Esophagus muscularis mucosa (tissue), 3 donors: ENCODE measurements around the gene CARS1.

Source experiments
- CTCF ChIP-seq, 3 experiments: fragments of 200-600 bp in 2 of 3; fragments of 450-650 bp in 1 of 3; sonication (generic) in 2 of 3; IDR thresholded peaks; one replicate each; pipeline ENCODE4 v1.5.1; 2017 to 2019; ENCODE audit warnings: antibody characterized with exemption in 3 of 3, mild to moderate bottlenecking in 2 of 3, moderate library complexity in 1 of 3
- POLR2AphosphoS5 ChIP-seq, 2 donors: sonication (generic); formaldehyde crosslinking; IDR thresholded peaks; one replicate each; pipeline ENCODE4 v1.6.1; 2017; ENCODE audit warnings: antibody characterized with exemption in 2 of 2

- TF ChIP-seq CTCF (IDR thresholded peaks at IDR 0.05) = no peak
- TF ChIP-seq POLR2AphosphoS5 (IDR thresholded peaks at IDR 0.05) = no peak
Observed at GRCh38 chr11:2994336-2994730, 62.9 kb downstream of the CARS1 start.
